GM23248 (cell line): ENCODE results near the gene SLC6A19.

Source experiments
- EZH2 ChIP-seq: fragments of 200-600 bp; sonication (generic); IDR thresholded peaks from 2 replicates; pipeline ENCODE4 v1.6.1; 2018; ENCODE audit warnings: antibody characterized with exemption, mild to moderate bottlenecking; ENCODE audit not compliant: insufficient read depth, poor library complexity, severe bottlenecking
- EZH2phosphoT487 ChIP-seq: fragments of 200-600 bp; sonication (generic); IDR thresholded peaks from 2 replicates; pipeline ENCODE4 v1.6.1; 2018; ENCODE audit warnings: antibody characterized with exemption, moderate library complexity, mild to moderate bottlenecking, low read depth; ENCODE audit not compliant: insufficient read depth

DNA sequence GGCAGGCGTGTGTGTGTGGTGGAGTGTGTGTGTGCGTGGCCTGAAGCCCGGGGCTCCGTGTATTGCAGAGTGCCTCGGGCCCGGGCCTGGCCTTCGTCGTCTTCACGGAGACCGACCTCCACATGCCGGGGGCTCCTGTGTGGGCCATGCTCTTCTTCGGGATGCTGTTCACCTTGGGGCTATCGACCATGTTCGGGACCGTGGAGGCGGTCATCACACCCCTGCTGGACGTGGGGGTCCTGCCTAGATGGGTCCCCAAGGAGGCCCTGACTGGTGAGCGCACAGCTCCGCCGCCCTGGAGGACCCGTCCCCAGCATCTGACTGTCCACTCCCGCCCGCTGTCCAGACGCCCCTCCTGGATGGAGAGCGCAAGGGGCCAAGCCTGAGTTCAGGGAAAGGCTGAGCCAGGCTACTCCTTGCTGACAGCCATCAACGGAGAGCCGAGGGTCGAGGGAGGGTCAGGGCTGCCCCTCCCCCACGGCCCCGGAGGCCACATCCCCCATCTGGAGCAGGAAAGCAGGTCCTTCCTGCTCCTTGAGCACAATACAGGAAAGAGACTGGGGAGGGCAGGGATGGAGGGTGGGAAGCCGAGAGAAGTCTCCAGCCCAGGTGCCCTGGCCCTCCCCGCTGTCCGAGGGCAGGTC is 42.2 kb downstream of the SLC6A19 start:
- no peak for TF ChIP-seq EZH2
- no peak for TF ChIP-seq EZH2phosphoT487
